ENCODE measurements around the gene HHAT.

DNA sequence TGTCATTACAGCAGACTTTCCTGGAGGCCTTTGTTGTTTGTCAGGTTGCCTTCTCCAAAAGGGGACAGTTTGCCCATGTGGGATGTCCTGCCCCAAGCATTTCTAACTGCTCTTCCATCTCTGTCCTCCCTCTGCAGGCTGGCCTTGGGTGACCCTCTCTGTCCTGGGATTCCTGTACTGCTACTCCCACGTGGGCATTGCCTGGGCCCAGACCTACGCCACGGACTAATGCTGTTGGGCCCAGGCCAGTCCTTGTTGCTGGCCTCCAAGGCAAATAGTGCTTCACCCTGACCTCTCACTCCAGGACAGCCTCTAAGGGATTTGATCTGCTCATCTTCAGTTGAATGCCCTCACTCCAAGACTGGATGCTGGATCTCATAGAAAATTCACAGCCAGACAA is 345.4 kb downstream of the HHAT start:
- TF ChIP-seq EZH2phosphoT487 (IDR thresholded peaks at IDR 0.05; ENCODE audit: insufficient read depth, low read depth), result no peak
- TF ChIP-seq EZH2 (IDR thresholded peaks at IDR 0.05; ENCODE audit: insufficient read depth, poor library complexity, severe bottlenecking), result no peak

Measured in GM23248 (cell line).